GM18499 (cell line): Measurements from ENCODE around the gene AMH.

ENCODE experiments used
- ATAC-seq: cut with Tn5 transposase; IDR thresholded peaks from one replicate; pipeline ENCODE4 v1.9.1; 2021; ENCODE audit warnings: moderate number of reproducible peaks; ENCODE audit not compliant: insufficient read depth, unreplicated experiment

The AMH gene

GRCh38 chr19:2282062-2282861 lies 33.1 kb downstream of the AMH start, which contains the start of gene PEAK3:
TSS of gene PEAK3 (minus strand) at chr19:2282175. CDS start at chr19:2280931, 1,244 bp downstream.
- ATAC-seq, result no peak

- no peak for ATAC-seq
Measured at GRCh38 chr19:2282862-2283237, 33.7 kb downstream of the AMH start.

- ATAC-seq, result no peak
Measured at GRCh38 chr19:2283835-2284507, 34.8 kb downstream of the AMH start.

GRCh38 chr19:2286402-2287140 lies 37.4 kb downstream of the AMH start:
- ATAC-seq, result no peak

GRCh38 chr19:2287585-2288337 lies 38.6 kb downstream of the AMH start:
- no peak for ATAC-seq

GRCh38 chr19:2288338-2288817 lies 39.3 kb downstream of the AMH start:
- no peak for ATAC-seq

- ATAC-seq, result no peak
Measured at GRCh38 chr19:2288818-2289713, 39.9 kb downstream of the AMH start.

GRCh38 chr19:2289714-2290435 lies 40.8 kb downstream of the AMH start:
- no peak for ATAC-seq

- no peak for ATAC-seq
Measured at GRCh38 chr19:2290441-2291184, 41.5 kb downstream of the AMH start.

- no peak for ATAC-seq
Measured at GRCh38 chr19:2291185-2291751, 42.1 kb downstream of the AMH start.

- ATAC-seq, result no peak
Measured at GRCh38 chr19:2294687-2295335, 45.7 kb downstream of the AMH start.

- ATAC-seq, result no peak
Measured at GRCh38 chr19:2296141-2296540, 47.0 kb downstream of the AMH start.

GRCh38 chr19:2300533-2300932 lies 51.4 kb downstream of the AMH start:
- ATAC-seq, result no peak
